ENCODE data around the gene LCT. TPM values are rescaled to one million over a fixed set of nuclear protein-coding genes. Genes with fewer than 3 reads are reported as not detected.

Gene LCT
- total RNA-seq, 2 experiments from 2014 or later, result 0.16 TPM

DNA sequence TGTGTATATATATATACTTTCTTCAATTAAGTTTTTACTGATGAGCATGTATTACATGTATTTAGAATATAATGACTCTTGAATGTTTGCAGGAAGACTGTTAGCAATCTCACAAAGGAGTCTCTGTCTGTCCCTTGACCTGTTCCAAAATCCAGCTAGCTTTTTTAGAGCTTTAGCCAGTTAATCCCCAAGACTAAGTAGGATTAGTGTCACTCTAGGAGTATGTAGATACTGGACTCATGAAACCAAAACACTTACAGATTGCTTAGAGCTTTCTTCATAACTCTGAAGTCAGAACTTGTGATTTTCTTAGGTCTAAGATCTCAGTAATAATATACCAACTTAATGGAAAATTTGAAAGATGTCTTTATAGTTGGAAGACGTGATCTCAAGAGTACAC is 93.1 kb downstream of the LCT start:
- H3K9me3 Mint-ChIP-seq (ENCODE audit: low read depth), result peaks cover 2% of the 10 kb centered on the region
- H3K27me3 Mint-ChIP-seq, result no peaks in the 10 kb centered on the region
- ChIA-PET POLR2A (interaction anchor here (0.6 kb wide), 1 partner anchor 213 kb away, joined by 3 read pairs; the partner anchor contains the start of gene R3HDM1), CTCF (interaction anchor here (1.0 to 1.8 kb wide), 7 partner anchors 34 to 739 kb away, joined by 3 to 6 read pairs (median 4); no protein-coding TSS in a partner anchor)
- peaks cover 37% of the 10 kb centered on the region for H3K4me1 Mint-ChIP-seq
- no peak for ATAC-seq
- no peak for DNase-seq
- intact Hi-C loops (cut with DNase I, micrococcal nuclease), result loop anchor here (2.0 to 5.0 kb wide), 5 partner anchors 77 to 825 kb away; partner anchors contain the start of gene CCNT2 (in 1 of the 2)
- H3K27ac Mint-ChIP-seq, result peak overlapping the region; percentile 75
- peaks cover 26% of the 10 kb centered on the region for H3K36me3 Mint-ChIP-seq (ENCODE audit: low read depth)
- peak overlapping the region; percentile 97 for H3K4me3 Mint-ChIP-seq

DNA sequence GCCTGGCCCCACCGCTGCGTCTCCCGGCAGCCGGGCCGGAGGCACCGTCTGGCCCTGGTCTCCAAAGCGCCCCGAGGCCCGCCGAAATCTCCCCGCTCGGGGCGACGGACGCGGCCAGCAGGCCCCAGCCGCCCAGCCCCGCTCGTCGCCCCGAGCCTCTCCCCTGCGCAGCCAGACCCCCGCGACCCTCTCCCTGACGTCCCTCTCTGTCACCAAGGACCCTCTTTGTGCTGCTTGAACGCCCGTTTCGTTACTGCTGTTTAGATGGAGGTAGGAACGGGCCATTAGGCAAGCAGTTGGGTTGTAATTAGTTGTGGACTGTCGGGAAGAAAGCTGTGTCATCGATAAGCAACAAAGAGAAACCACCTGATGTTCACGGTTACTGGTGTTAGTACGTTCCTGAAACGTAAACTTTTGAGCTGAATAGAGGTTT is 94.6 kb downstream of the LCT start:
- intact Hi-C loops (cut with DNase I, micrococcal nuclease), result loop anchor here (1.0 to 5.0 kb wide), 6 partner anchors 78 to 824 kb away; partner anchors contain the start of genes CCNT2 (in 1 of the 2) and RAB3GAP1 (in 1 of the 2)
- peaks cover 20% of the 10 kb centered on the region for H3K36me3 Mint-ChIP-seq (ENCODE audit: low read depth)
- peak; percentile 15 for ATAC-seq
- POLR2A ChIA-PET, result no interaction called here
- H3K27ac Mint-ChIP-seq, result peak overlapping the region; percentile 99
- DNase-seq, result no peak
- peaks cover 2% of the 10 kb centered on the region for H3K9me3 Mint-ChIP-seq (ENCODE audit: low read depth)
- no peaks in the 10 kb centered on the region for H3K27me3 Mint-ChIP-seq
- H3K4me1 Mint-ChIP-seq, result peaks cover 37% of the 10 kb centered on the region
- H3K4me3 Mint-ChIP-seq, result peak overlapping the region; percentile 97
- CTCF ChIA-PET, result interaction anchor here (0.7 to 1.8 kb wide), 5 partner anchors 43 to 78 kb away, joined by 3 to 6 read pairs (median 5); no protein-coding TSS in a partner anchor

DNA sequence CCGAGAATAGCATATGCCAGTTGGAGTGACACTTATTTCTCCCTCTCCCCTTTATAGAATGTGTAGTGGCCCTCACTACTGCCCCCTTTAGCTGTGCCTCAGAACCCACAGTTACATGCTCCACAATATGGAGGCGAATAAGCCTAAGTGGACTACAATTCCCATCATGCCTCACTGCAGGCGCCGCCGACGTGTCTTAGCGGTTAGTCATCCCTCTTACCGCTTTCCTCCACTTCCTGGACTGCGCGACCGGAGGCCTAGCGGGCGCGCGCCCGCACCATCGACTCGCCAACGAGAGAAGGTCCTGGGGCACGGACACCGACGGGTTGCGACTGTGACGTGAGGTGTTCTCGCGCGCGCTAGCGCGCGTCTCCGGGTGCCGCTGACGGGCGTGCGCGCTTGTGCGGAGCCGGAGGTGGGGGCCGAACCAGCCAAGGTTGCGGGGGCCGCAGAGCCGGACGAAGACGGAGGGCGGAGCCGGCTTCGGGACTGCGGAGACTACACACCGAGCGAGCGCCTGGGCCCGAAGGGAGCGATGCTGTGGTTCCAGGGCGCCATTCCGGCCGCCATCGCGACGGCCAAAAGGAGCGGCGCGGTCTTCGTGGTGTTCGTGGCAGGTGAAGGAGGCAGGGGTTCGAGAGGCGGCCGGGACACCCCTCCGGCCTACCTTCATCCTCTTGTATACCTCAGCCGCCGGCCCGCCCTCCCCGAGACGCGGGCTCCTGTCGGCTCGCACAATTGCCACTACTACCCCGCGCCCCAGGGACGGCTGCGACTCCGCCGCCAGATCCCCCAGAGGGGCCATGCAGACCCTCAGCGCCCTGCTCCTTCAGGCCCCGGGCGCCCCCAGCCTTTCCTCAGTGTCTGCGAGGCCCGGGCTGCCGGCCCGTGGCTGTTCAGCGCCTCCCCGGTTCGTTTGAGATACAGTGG is 95.3 kb downstream of the LCT start, which contains the start of gene UBXN4:
TSS of gene UBXN4 (plus strand) at position 461 of the 930 bp plus-strand sequence. CDS start at position 536, 75 bp downstream.
- H3K27me3 Mint-ChIP-seq, result no peaks in the 10 kb centered on the region
- H3K4me1 Mint-ChIP-seq, result peaks cover 35% of the 10 kb centered on the region
- H3K27ac Mint-ChIP-seq, result peak within 1 kb of the TSS; percentile 99
- ChIA-PET POLR2A (interaction anchor here (0.6 to 1.4 kb wide), 2 partner anchors 134 to 240 kb away, joined by 3 to 7 read pairs; partner anchors contain the start of gene MCM6), CTCF (interaction anchor here (0.9 to 1.0 kb wide), 3 partner anchors 56 to 823 kb away, joined by 3 read pairs; partner anchors contain the start of gene CCNT2)
- H3K9me3 Mint-ChIP-seq (ENCODE audit: low read depth), result peaks cover 2% of the 10 kb centered on the region
- DNase-seq (peak; percentile 98), ATAC-seq (peak; percentile 93)
- H3K4me3 Mint-ChIP-seq, result peak within 1 kb of the TSS; percentile 97
- peaks cover 18% of the 10 kb centered on the region for H3K36me3 Mint-ChIP-seq (ENCODE audit: low read depth)
- intact Hi-C loops (cut with DNase I, micrococcal nuclease), result loop anchor here (1.0 to 5.0 kb wide), 12 partner anchors 79 to 823 kb away; partner anchors contain the start of genes CCNT2 (in 2 of the 2), RAB3GAP1 (in 2 of the 2), DARS1 (in 1 of the 2) and MCM6 (in 1 of the 2)

DNA sequence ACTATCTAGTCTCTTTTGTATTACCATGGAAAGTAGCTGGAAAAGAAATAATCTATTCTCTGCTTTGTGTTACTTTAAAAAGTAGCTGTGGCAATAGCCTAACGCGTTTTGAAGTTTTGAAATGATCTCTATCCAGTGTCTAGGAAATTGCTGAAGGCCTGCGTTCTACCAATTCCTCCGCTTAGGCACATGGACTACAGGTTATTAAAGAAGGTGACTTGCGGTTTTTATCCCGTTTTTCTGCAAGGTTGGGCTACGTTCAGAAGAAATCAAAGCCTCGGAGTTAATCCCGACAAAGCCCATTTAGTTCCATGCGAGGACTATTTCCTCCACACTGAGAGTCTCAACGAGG is 96.0 kb downstream of the LCT start:
- POLR2A ChIA-PET, result interaction anchor here (0.6 to 1.4 kb wide), 3 partner anchors 18 to 240 kb away, joined by 3 to 7 read pairs (median 5); partner anchors contain the start of gene MCM6

DNA sequence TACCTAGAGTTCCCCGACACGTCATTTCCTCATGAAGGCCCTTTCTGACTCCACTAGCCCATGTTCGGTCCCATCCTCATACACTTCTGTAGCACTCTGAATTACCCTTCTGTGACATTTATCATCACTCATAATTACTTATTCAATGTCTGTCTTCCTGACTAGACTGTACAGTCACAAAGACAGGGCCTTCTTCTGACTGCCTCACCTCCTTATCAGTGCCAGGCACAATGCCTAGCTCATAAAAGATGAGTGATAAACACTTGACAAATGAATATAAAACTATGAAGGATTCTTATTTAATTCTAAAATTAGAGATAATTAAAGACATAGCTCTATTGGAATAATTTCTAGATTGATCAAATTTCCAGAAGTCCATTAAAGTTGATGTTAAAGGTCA is 96.8 kb downstream of the LCT start:
- peaks cover 2% of the 10 kb centered on the region for H3K9me3 Mint-ChIP-seq (ENCODE audit: low read depth)
- POLR2A ChIA-PET, result interaction anchor here (1.4 kb wide), 1 partner anchor 136 kb away, joined by 7 read pairs; the partner anchor contains the start of gene MCM6
- ATAC-seq (no peak), DNase-seq (no peak)
- H3K27ac Mint-ChIP-seq, result no peak overlapping the region
- CTCF ChIA-PET, result interaction anchor here (0.7 to 1.6 kb wide), 2 partner anchors 58 to 80 kb away, joined by 3 read pairs; no protein-coding TSS in a partner anchor
- intact Hi-C loops (cut with DNase I, micrococcal nuclease), result loop anchor here (5.0 kb wide), 2 partner anchors 392 to 642 kb away; no protein-coding TSS in a partner anchor
- H3K4me3 Mint-ChIP-seq, result no peak overlapping the region
- H3K4me1 Mint-ChIP-seq, result peaks cover 22% of the 10 kb centered on the region
- H3K27me3 Mint-ChIP-seq, result no peaks in the 10 kb centered on the region
- peaks cover 9% of the 10 kb centered on the region for H3K36me3 Mint-ChIP-seq (ENCODE audit: low read depth)

More for the DNA sequence above, 96.0 kb downstream of the LCT start:
- ATAC-seq (no peak), DNase-seq (no peak)
- Mint-ChIP-seq H3K27ac (no peak overlapping the region), H3K4me1 (peaks cover 29% of the 10 kb centered on the region), H3K36me3 (ENCODE audit: low read depth) (peaks cover 11% of the 10 kb centered on the region), H3K9me3 (ENCODE audit: low read depth) (peaks cover 2% of the 10 kb centered on the region), H3K27me3 (no peaks in the 10 kb centered on the region), H3K4me3 (peak overlapping the region; percentile 97)
- intact Hi-C loops (cut with DNase I, micrococcal nuclease), result loop anchor here (1.0 to 5.0 kb wide), 9 partner anchors 134 to 823 kb away; partner anchors contain the start of genes CCNT2 (in 1 of the 2), DARS1 (in 1 of the 2), MCM6 (in 1 of the 2) and R3HDM1 (in 1 of the 2)
- CTCF ChIA-PET, result interaction anchor here (0.9 to 1.6 kb wide), 4 partner anchors 57 to 823 kb away, joined by 3 read pairs; partner anchors contain the start of gene CCNT2

Other genes starting within 250 kb of the LCT start
- 100 to 1,000 TPM in 1 of 2 experiments, 10 to 100 TPM in 1; 97.0 to 104 TPM for gene UBXN4, start 95.3 kb downstream of the LCT start, total RNA-seq
- 100 to 1,000 TPM; 228 to 276 TPM for gene MCM6, start 39.3 kb upstream of the LCT start, total RNA-seq
- 100 to 1,000 TPM; 174 to 190 TPM for gene DARS1, start 148.4 kb upstream of the LCT start, total RNA-seq

Data from activated CD4-positive, alpha-beta T cell treated with anti-CD3 and anti-CD28 coated beads for 36 hours (primary cell).